Measurements from ENCODE around the gene FIS1. TPM values are rescaled to one million over a fixed set of nuclear protein-coding genes. Genes with fewer than 3 reads are reported as not detected.

FIS1 gene
- total and polyA plus RNA-seq, 2 experiments from 2014 or later, result 130 to 131 TPM

GRCh38 chr7:101271021-101271420 is 26.1 kb upstream of the FIS1 start:
- Histone ChIP-seq H3K36me3 (ENCODE audit: insufficient read depth) (no peaks in the 10 kb centered on the region), H3K4me3 (no peak overlapping the region), H3K4me1 (ENCODE audit: insufficient read depth) (peaks cover 16% of the 10 kb centered on the region), H2AFZ (no peak overlapping the region), H3K79me2 (replicated peaks; ENCODE audit: insufficient read depth) (no peaks in the 10 kb centered on the region), H3K4me2 (no peak overlapping the region), H3K27ac (ENCODE audit: low read depth) (no peak overlapping the region), H3K27me3 (ENCODE audit: insufficient read depth) (no peaks in the 10 kb centered on the region), H3F3A (replicated peaks; ENCODE audit: low read depth) (0 out of 2 replicates have a peak, but pooled peaks cover 2% of the 10 kb centered on the region), H3K9me2 (ENCODE audit: insufficient read depth) (no peaks in the 10 kb centered on the region; the same call in 1 of the 2 replicates), H4K20me1 (replicated peaks; ENCODE audit: insufficient read depth) (no peaks in the 10 kb centered on the region)
- no peak for DNase-seq (ENCODE audit: low spot score)
- TF ChIP-seq ZNF462 (CRISPR knock-in tag; IDR thresholded peaks at IDR 0.05), result no peak
- TF ChIP-seq ETS1 (IDR thresholded peaks at IDR 0.05), result no peak
- no peak for TF ChIP-seq NANOG (IDR thresholded peaks at IDR 0.05; ENCODE audit: borderline replicate concordance)
- TF ChIP-seq ZNF331 (CRISPR knock-in tag; IDR thresholded peaks at IDR 0.05; ENCODE audit: low read depth), result no peak
- no peak for TF ChIP-seq EZH2phosphoT487 (IDR thresholded peaks at IDR 0.05; ENCODE audit: unreplicated experiment)
- no peak for TF ChIP-seq STAT1 (IDR thresholded peaks at IDR 0.05; ENCODE audit: unreplicated experiment)
- TF ChIP-seq REST (IDR thresholded peaks at IDR 0.05; ENCODE audit: unreplicated experiment), result no peak
- no peak for TF ChIP-seq EZH2 (IDR thresholded peaks at IDR 0.05; ENCODE audit: low read depth, unreplicated experiment)
- TF ChIP-seq JUNB (IDR thresholded peaks at IDR 0.05; ENCODE audit: unreplicated experiment), result no peak
- TF ChIP-seq POLR2AphosphoS5 (IDR thresholded peaks at IDR 0.05; ENCODE audit: low read depth), result no peak
- no peak for TF ChIP-seq ZNF114 (CRISPR knock-in tag; IDR thresholded peaks at IDR 0.05)
- no peak for TF ChIP-seq CREB1 (CRISPR knock-in tag; IDR thresholded peaks at IDR 0.05; ENCODE audit: low read depth)
- TF ChIP-seq CTCF (conservative IDR thresholded peaks at IDR 0.05; ENCODE audit: low read depth in 2 of 2), result no peak
- H3K4me3 Mint-ChIP-seq, result no peak overlapping the region
- peaks cover 16% of the 10 kb centered on the region for H3K27me3 Mint-ChIP-seq (ENCODE audit: insufficient read depth, low read depth, poor library complexity)
- H3K4me1 Mint-ChIP-seq, result peaks cover 14% of the 10 kb centered on the region
- no peaks in the 10 kb centered on the region; the same call in 1 of the 3 replicates for H3K36me3 Mint-ChIP-seq (ENCODE audit: low read depth)
- no peak overlapping the region for H3K27ac Mint-ChIP-seq
- H3K9me3 Mint-ChIP-seq, result peaks cover 7% of the 10 kb centered on the region; the same call in 2 of the 3 replicates
- no peak for ATAC-seq
